Prostate gland (tissue), 2 donors: ENCODE measurements around the gene MRPL1.

Experiments
- CTCF ChIP-seq, 4 experiments: fragments of 200-600 bp in 2 of 4; fragments of 450-650 bp in 2 of 4; sonication (generic) in 2 of 4; IDR thresholded peaks; 1 replicate in 3 of 4; 2 replicates in 1 of 4; pipeline ENCODE4 v1.5.1; 2016 to 2019; ENCODE audit warnings: antibody characterized with exemption in 4 of 4, mild to moderate bottlenecking in 2 of 4, moderate library complexity in 2 of 4
- POLR2A ChIP-seq: fragments of 450-650 bp; IDR thresholded peaks from one replicate; pipeline ENCODE4 v1.6.1; 2016; ENCODE audit warnings: antibody characterized with exemption, mild to moderate bottlenecking

GRCh38 chr4:77921701-77922100, 59.1 kb downstream of the MRPL1 start:
- TF ChIP-seq CTCF (IDR thresholded peaks at IDR 0.05) (no peak), POLR2A (no peak)
